ENCODE results near the gene CACNA1S. TPM values are rescaled to one million over a fixed set of nuclear protein-coding genes. Genes with fewer than 3 reads are reported as not detected.

CACNA1S gene
- not detected for total RNA-seq

DNA sequence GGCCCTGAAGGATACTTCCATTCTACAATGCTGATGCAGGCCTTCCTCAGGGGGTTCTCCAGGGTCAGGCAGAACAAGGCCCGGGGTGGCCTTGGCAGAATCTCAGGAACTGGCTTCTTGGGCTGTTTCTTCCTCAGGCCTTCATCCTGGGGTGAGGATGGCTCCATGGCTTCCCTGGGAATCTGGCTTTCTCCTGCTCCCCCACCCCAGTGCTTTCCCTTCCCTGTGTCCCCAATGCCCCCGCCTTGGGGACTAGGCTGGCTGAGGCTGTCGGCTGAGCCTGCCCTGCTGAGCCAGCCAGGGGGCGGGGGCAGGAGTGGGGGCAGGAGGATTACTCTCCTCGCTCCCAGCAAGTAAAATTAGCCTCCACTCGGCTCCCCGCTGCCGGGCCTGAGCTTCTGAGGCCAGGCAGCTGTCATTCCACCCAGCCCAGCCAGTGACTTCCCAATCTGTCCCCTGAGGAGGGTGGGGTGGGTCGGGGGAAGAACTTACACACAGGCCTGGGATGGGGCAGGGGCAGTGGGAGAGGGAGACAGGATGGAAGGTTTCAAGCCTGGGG lies at the start of gene CACNA1S:
TSS of gene CACNA1S (minus strand) at position 254 of the 559 bp plus-strand sequence. CDS start at position 167, 87 bp downstream.

DNA sequence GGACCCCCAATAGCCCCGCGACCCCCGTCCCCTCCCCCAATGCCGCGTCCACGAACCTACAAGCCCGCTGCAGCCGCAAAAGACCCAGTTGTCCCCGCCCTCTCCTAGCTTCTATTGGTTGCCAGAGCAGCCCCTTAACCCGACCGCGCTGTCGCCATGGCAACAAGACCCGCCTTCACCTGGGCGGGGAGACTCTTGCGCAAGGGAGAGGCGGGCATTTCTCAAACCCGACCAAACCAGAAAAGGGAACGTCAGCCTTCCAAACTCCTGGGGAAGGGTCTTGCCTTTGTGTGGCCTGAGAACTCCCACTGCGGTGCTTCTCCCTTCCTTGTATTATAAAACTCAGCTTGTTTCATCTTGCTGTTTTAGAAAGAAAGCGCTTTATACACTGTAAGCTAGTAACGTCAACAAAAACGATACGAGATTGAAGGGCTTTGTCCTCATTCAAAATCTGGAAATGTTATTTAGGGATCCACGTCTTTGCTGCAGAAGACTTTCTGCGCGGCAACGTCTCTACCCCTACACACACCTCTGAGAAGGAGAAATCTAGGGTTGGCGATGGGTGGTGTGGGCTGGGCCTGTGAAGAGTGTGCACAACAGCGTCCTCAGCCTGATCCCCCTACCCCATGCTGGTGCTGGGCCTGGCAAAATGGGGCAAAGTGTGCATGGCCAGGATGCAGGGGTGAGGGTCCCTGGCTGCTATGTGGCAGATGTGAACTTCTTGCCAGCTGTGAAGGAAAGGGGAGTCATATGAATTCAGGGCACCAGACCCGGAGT lies 42.4 kb upstream of the CACNA1S start, which contains the start of gene TMEM9:
TSS of gene TMEM9 (minus strand) at position 86 of the 777 bp plus-strand sequence. CDS start 551 bp downstream, outside the sequence.

DNA sequence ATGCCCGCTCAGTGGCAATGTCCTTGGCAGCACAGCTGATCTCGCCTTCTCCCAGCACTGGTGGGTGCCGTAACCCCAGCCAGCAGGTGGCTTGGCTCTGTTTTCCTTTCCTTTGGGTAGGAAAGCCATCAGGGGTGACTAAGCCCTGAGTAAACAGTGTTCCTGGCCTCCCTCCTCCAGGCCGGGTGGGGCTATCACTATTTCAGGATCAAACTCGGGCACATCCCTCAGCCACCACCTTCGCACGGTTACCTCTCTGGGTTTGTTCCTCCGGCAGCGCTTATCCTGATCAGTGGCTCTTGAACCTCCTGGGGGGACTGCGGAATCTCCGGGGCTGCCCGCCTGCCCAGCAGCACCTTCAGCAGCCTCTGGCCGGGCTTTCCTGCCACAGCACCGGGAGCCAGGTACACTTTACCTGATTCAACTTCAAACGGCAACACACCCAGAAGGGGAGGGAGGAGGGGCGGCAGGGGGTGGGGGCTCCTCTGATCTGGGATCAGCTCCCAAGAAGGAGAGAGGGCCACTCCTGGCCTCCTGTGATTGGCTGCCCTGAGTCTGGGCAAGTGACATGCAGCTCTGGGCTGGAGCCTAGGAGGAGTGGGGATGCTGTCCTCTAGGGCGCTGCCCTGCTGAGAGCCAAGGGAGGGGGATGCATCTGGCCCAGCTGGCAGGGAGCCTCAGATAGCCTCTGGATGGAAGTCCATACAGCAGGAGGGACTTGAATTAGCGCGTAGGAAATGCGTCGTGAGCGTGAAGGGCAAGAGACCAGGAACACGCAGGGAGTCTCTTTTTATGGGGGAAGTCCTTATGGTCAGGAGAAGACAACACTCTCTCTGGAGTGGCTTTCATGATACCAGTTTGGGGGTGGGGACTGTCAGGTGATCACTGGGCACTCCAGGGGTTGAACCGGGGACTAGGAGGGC lies 14.9 kb upstream of the CACNA1S start, which contains the start of gene ASCL5:
TSS of gene ASCL5 (minus strand) at position 353 of the 923 bp plus-strand sequence. CDS start 11,812 bp downstream, outside the sequence.

DNA sequence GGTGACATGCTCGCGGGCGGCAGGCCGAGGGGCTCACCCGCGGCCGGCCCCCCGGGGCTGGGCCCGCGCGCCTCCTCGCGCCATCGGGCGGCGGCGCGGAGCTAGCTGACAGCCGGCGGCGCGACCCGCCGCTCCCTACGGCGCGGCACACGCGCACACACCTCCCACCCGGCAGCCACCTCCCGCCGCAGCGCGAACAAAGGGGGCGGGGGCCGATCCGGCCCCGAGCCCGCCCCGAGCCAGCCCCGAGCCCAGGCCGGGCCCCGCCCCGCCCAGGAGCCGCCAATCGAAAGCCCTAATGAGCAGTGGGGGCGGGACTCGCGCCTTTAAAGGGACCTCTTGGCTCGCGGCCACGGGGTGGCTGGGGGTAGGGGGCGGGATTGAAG lies 88.7 kb downstream of the CACNA1S start, which contains the start of gene KIF21B:
TSS of gene KIF21B (minus strand) at position 198 of the 386 bp plus-strand sequence. CDS start 331 bp downstream, outside the sequence.

Other genes with a start within 250 kb of the CACNA1S start
- not detected for gene GPR25, start 239.4 kb downstream of the CACNA1S start, total RNA-seq
- 2.5 TPM for gene INAVA, start 217.5 kb downstream of the CACNA1S start, total RNA-seq
- gene KIF21B, start 88.7 kb downstream of the CACNA1S start, total RNA-seq = 271 TPM
- gene ASCL5, start 14.8 kb upstream of the CACNA1S start, total RNA-seq = not detected
- gene TMEM9, start 42.0 kb upstream of the CACNA1S start, total RNA-seq = 52.9 TPM
- not detected for gene IGFN1, start 78.4 kb upstream of the CACNA1S start, total RNA-seq
- gene PKP1, start 171.1 kb upstream of the CACNA1S start, total RNA-seq = not detected